GM19099 (cell line): ENCODE results near the gene UQCC5.

Experiments used
- POLR2A ChIP-seq: IDR thresholded peaks from 3 replicates; pipeline ENCODE4 v1.6.1; 2011; ENCODE audit warnings: low read depth; ENCODE audit not compliant: insufficient read length; ENCODE audit errors: extremely low read depth

Gene UQCC5

GRCh38 chr3:52498137-52499054 is 38.0 kb upstream of the UQCC5 start:
- no peak for TF ChIP-seq POLR2A

GRCh38 chr3:52501046-52501445 is 35.4 kb upstream of the UQCC5 start:
- no peak for TF ChIP-seq POLR2A

- no peak for TF ChIP-seq POLR2A
Observed at GRCh38 chr3:52502001-52502400, 34.4 kb upstream of the UQCC5 start.

GRCh38 chr3:52502808-52503350 is 33.5 kb upstream of the UQCC5 start:
- TF ChIP-seq POLR2A, result no peak

GRCh38 chr3:52503788-52504424 is 32.5 kb upstream of the UQCC5 start:
- no peak for TF ChIP-seq POLR2A

GRCh38 chr3:52504977-52505376 is 31.4 kb upstream of the UQCC5 start:
- no peak for TF ChIP-seq POLR2A

GRCh38 chr3:52506266-52506966 is 30.0 kb upstream of the UQCC5 start:
- TF ChIP-seq POLR2A, result no peak

- no peak for TF ChIP-seq POLR2A
Observed at GRCh38 chr3:52507359-52507758, 29.0 kb upstream of the UQCC5 start.

GRCh38 chr3:52509753-52510328 is 26.6 kb upstream of the UQCC5 start:
- no peak for TF ChIP-seq POLR2A

GRCh38 chr3:52511509-52511908 is 24.9 kb upstream of the UQCC5 start:
- TF ChIP-seq POLR2A, result no peak

- TF ChIP-seq POLR2A, result no peak
Observed at GRCh38 chr3:52512105-52512504, 24.3 kb upstream of the UQCC5 start.

GRCh38 chr3:52512727-52513126 is 23.7 kb upstream of the UQCC5 start:
- TF ChIP-seq POLR2A, result no peak

- no peak for TF ChIP-seq POLR2A
Observed at GRCh38 chr3:52513281-52513680, 23.1 kb upstream of the UQCC5 start.

- TF ChIP-seq POLR2A, result no peak
Observed at GRCh38 chr3:52514576-52514975, 21.8 kb upstream of the UQCC5 start.

- TF ChIP-seq POLR2A, result no peak
Observed at GRCh38 chr3:52515192-52515591, 21.2 kb upstream of the UQCC5 start.
